ENCODE data around the gene LGALS3. TPM values are rescaled to one million over a fixed set of nuclear protein-coding genes. Genes with fewer than 3 reads are reported as not detected.

LGALS3 gene
- polyA plus RNA-seq, 2 of the 4 experiments (the other 2 are of a cell fraction): 60.2 to 61.0 TPM

GRCh38 chr14:55194656-55195355, 65.8 kb downstream of the LGALS3 start (continued):
- TF ChIP-seq ESRRA (IDR thresholded peaks at IDR 0.05; ENCODE audit: borderline replicate concordance, low read length) (no peak), BHLHE40 (IDR thresholded peaks at IDR 0.05; ENCODE audit: low read depth, low read length) (no peak), PBX3 (IDR thresholded peaks at IDR 0.05) (no peak), CBX2 (IDR thresholded peaks at IDR 0.05; ENCODE audit: borderline replicate concordance, low read depth) (no peak)

Other genes starting within 250 kb of the LGALS3 start
- 4.4 and 5.0 TPM in 2 replicates for gene GCH1, start 226.4 kb upstream of the LGALS3 start, polyA plus RNA-seq (2011; rRNA removed)
- gene GCH1, start 226.4 kb upstream of the LGALS3 start, polyA plus RNA-seq (2017; fragmentation: RNase III; extraction: RNeasy Plus Mini Kit Qiagen cat#74134 plus additional on column Dnase treatment): 2.9 to 3.0 TPM (median 3.0 TPM) in 3 replicates
- gene WDHD1, start 102.2 kb upstream of the LGALS3 start, polyA plus RNA-seq (2011; rRNA removed): 21.1 and 35.6 TPM in 2 replicates
- 14.4 to 16.3 TPM (median 16.0 TPM) in 3 replicates for gene WDHD1, start 102.2 kb upstream of the LGALS3 start, polyA plus RNA-seq (2017; fragmentation: RNase III; extraction: RNeasy Plus Mini Kit Qiagen cat#74134 plus additional on column Dnase treatment)
- gene SOCS4, start 102.0 kb upstream of the LGALS3 start, polyA plus RNA-seq (2011; rRNA removed): 15.3 and 15.9 TPM in 2 replicates
- gene SOCS4, start 102.0 kb upstream of the LGALS3 start, polyA plus RNA-seq (2017; fragmentation: RNase III; extraction: RNeasy Plus Mini Kit Qiagen cat#74134 plus additional on column Dnase treatment): 16.4 to 20.7 TPM (median 18.4 TPM) in 3 replicates
- 72.3 and 76.1 TPM in 2 replicates for gene MAPK1IP1L, start 77.6 kb upstream of the LGALS3 start, polyA plus RNA-seq (2011; rRNA removed)
- 42.9 to 48.2 TPM (median 43.0 TPM) in 3 replicates for gene MAPK1IP1L, start 77.6 kb upstream of the LGALS3 start, polyA plus RNA-seq (2017; fragmentation: RNase III; extraction: RNeasy Plus Mini Kit Qiagen cat#74134 plus additional on column Dnase treatment)
- gene DLGAP5, start 62.3 kb downstream of the LGALS3 start, polyA plus RNA-seq (2011; rRNA removed): 28.5 and 46.6 TPM in 2 replicates
- 42.1 to 49.6 TPM (median 46.1 TPM) in 3 replicates for gene DLGAP5, start 62.3 kb downstream of the LGALS3 start, polyA plus RNA-seq (2017; fragmentation: RNase III; extraction: RNeasy Plus Mini Kit Qiagen cat#74134 plus additional on column Dnase treatment)
- 27.4 and 28.0 TPM in 2 replicates for gene FBXO34, start 142.2 kb downstream of the LGALS3 start, polyA plus RNA-seq (2011; rRNA removed)
- gene FBXO34, start 142.2 kb downstream of the LGALS3 start, polyA plus RNA-seq (2017; fragmentation: RNase III; extraction: RNeasy Plus Mini Kit Qiagen cat#74134 plus additional on column Dnase treatment): 13.9 to 15.4 TPM (median 14.8 TPM) in 3 replicates